Activated CD4-positive, CD25-positive, alpha-beta regulatory T cell treated with anti-CD3 and anti-CD28 coated beads, Interleukin-2, amount 50 U/mL, for 24 hours (primary cell): Measurements from ENCODE around the gene RAB3C.
"Not testable (repeated sequence)": the region's sequence is repeated elsewhere in the genome, so short reads cannot be mapped to it uniquely, and the experiment has no call there.

ENCODE experiments used
- ATAC-seq, 2 donors: fragments of 150-1000 bp; cut with Tn5 transposase; one replicate each; pipeline ENCODE4 v1.10.0; 2021; ENCODE audit warnings: mild to moderate bottlenecking in 1 of 2, moderate library complexity in 1 of 2

RAB3C gene

DNA sequence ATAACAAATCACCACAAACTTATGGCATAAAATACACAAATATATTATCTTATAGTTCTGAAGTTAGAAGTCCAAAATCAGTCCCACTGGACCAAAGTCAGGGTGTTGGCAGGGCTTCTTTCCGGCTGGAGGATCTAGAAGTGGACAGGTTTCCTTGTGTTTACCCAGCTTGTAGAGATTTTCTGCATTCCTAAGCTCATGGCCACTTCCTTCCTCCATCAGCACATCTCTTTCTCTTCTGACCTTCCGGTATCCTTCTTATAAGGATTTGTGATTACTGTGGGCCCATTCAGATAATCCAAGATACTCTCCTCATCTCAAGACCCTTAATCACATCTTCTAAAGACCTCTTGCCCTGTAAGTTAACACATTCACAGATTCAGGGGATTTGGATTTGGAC is 97.6 kb downstream of the RAB3C start:
- no peak for ATAC-seq

- no peak for ATAC-seq
These were observed 99.1 kb downstream of the RAB3C start for GRCh38 chr5:58681943-58682342.

DNA sequence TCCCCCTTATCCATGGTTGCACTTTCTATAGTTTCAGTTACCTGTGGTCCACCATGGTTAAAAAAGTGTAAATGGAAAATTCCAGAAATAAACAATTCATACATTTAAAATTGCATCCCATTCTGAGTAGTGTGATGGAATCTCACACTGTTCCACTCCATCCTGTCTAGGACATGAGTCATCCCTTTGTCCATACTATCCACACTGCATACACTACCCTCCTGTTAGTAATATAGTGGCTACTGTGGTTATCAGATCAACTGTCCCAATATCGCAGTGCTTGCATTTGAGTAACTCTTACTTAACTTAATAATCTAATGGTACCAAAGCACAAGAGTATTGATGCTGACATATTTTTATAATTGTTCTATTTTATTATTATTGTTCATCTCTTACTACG is 100.7 kb downstream of the RAB3C start:
- no peak for ATAC-seq

GRCh38 chr5:58687079-58687478 is 104.2 kb downstream of the RAB3C start:
- ATAC-seq: no peak

DNA sequence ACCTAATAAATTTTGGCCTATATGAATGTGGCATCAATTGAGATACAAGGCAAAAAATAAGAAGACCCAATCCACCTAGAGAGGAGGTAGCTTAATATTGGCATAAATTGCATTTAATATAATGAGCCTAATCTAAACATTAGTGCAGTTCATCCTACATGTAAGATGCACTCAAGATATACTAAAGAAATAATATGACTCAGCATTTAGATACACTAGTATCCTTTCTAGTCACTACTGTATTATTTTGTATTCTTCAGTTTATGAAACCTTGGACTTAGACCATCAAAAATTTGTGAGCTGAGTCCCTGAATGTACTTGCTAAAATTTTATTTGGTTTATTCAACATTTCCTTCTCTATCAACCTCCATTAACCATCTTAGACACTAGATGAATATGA is 104.7 kb downstream of the RAB3C start:
- no peak for ATAC-seq

DNA sequence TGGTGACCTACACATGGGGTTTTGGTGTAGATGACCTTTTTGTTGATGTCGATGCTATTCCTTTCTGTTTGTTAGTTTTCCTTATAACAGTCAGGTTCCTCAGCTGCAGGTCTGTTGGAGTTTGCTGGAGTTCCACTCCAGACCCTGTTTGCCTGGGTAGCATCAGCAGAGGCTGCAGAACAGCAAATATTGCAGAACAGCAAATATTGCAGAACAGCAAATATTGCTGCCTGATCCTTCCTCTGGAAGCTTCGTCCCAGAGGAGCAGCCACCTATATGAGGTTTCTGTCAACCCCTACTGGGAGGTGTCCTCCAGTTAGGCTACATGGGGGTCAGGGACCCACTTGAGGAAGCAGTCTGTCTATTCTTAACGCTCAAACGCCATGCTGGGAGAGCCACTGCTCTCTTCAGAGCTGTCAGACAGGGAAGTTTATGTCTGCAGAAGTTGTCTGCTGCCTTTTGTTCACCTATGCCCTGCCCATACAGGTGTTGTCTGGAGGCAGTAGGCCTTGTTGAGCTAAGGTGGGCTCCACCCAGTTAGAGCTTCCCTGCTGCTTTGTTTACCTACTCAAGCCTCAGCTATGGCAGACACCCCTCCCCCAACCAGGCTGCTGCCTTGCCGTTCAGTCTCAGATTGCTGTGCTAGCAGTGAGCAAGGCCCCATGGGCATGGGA is 116.3 kb downstream of the RAB3C start:
- not testable (repeated sequence) for ATAC-seq

- no peak for ATAC-seq
These were observed 116.9 kb downstream of the RAB3C start for GRCh38 chr5:58699762-58700118.

- ATAC-seq: no peak
These were observed 121.2 kb downstream of the RAB3C start for GRCh38 chr5:58703925-58704555.

DNA sequence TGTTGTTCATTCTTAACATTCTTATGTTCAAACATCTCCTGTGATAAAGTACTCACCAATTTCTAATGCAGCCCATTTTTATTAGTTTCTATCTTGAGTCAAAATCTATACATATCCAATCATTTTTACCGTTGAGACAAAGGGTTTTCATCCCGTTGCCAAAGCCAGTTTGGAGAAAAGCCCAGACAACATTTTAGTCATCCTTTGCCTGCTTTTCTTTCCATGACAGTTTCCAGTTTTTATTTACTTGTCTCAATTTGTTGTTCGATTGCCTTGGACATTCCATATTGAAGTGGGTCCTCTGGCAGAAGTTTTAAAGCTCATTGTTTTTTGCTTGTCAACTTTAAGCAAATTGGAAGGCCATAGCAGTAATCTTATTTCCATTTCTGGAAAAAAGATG is 123.9 kb downstream of the RAB3C start:
- ATAC-seq: no peak

GRCh38 chr5:58708456-58708855 is 125.6 kb downstream of the RAB3C start:
- ATAC-seq: no peak

- not testable (repeated sequence) for ATAC-seq
These were observed 127.5 kb downstream of the RAB3C start for GRCh38 chr5:58710425-58710824.

DNA sequence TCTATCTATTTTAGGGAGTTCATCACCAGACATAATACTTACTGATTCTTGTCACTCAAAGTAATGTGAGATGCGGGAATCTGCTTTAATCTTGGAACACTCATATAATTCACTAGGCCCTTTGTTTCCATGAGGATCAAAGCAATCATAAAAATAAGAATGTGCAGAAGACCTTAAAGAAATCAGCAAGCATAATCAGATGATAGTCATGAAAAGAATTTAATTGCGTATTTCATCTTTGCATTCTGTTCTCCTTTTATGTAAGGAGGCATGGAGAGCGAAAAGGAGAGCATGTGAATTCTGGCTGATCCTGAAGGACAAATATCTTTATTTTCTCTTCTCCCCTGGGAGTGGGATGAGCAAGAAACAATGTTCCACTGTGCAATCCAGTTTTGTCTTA is 128.0 kb downstream of the RAB3C start:
- no peak for ATAC-seq

GRCh38 chr5:58711965-58712364 is 129.1 kb downstream of the RAB3C start:
- ATAC-seq: no peak

- ATAC-seq: no peak
These were observed 131.2 kb downstream of the RAB3C start for GRCh38 chr5:58714046-58714445.

GRCh38 chr5:58715997-58716656 is 133.3 kb downstream of the RAB3C start:
- ATAC-seq: no peak

GRCh38 chr5:58716713-58717112 is 133.8 kb downstream of the RAB3C start:
- no peak for ATAC-seq

DNA sequence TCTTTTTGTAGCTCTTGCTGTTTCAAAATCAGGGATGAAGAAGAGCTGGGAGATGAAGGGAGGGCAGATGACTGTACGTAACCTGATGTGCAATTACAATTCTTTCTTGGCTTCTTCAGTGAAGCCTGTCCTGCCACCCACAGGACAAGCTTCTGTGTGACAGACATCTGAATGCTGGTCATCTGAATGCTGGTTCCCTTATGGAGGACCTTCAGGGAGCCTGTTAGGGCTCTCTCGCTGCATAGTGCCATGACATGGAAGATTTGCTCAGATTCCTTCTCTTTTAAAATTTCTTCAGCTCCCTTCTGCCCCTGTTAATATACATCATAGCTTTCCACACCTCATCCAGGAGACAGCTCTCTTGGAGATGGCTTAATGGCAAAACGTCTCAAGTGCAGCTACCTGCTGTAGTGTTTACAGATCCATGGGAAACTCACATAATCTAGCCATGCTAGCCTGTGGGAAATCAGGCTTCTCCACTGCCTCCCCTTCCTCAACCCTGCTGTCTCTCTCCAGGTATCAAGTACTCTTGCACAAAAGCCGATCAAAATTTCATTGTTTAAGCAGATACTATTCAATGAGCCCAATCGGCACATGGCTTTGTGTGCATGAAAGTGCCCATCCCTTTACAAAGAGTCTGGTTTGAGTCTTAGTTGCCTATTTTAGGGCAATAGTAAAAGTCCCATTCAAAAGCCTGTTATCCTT is 134.6 kb downstream of the RAB3C start:
- ATAC-seq: no peak

DNA sequence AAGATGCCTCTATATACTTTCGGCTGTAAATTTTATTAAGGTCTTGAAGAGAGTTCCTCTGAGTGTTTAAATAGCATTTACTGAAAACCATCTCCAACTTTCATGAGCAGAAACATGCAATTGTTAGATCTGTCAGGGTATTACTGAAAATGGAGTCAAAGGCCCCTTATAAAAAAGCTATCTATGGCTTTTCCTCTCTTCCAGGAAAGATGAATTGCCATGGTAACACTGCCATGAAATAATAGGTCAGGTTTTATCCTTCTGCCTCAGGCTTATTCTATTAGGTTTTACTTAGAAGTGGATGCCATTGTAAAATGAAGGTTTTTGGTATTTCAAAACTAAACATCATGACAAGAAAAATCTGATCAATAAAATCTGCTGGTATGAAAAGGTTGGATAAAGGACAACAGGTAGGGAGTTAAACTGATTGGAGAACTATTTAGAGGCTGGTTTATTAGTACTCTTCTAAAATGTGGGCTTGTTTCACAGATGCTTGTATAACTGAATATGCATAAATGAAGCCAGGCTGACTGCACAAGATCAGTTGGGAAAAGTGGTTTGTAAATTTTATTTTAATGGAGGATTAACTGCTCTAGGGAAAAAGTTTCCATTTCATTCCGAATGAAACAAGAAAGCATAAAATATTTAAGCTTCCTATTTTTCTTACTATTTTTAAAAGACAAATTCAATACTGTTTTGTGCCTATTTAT is 135.5 kb downstream of the RAB3C start:
- ATAC-seq: no peak

DNA sequence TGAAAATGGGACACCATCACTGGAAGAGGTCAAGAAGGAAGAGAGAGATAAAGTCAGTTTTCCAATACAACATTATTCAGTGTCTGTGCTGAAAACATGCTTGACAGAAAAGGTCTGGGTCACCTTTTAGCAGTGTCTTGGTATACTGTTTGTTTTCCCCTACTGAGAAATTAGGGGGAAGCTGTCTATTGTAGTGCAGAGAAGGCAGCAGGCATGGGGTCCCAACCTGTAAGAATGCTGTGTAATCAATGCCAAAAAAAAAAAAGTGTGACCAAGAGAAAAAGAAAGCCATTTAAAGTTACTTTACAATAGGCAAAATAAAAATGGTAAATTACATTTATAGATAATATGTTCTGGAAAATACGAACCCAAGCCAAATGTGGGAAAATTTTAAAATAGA is 139.3 kb downstream of the RAB3C start:
- ATAC-seq: no peak

DNA sequence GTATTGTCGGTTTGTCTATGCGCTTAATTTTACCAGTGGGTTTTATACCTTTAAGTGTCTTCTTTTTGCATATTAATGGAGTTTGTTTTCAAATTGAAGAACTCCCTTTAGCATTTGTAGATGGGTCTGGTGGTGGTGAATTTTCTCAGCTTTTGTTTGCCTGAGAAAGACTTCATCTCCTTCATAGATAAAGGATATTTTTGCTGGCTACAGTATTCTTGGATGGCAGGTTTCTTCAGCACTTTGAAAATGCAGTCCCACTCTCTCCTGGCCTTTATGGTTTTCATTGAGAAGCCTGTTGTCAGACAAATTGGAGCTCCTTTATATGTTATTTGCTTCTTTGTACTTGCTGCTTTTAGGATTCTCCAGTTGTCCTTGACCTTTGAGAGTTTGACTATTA is 142.1 kb downstream of the RAB3C start:
- no peak for ATAC-seq

GRCh38 chr5:58731641-58732040 is 148.8 kb downstream of the RAB3C start:
- ATAC-seq: no peak

DNA sequence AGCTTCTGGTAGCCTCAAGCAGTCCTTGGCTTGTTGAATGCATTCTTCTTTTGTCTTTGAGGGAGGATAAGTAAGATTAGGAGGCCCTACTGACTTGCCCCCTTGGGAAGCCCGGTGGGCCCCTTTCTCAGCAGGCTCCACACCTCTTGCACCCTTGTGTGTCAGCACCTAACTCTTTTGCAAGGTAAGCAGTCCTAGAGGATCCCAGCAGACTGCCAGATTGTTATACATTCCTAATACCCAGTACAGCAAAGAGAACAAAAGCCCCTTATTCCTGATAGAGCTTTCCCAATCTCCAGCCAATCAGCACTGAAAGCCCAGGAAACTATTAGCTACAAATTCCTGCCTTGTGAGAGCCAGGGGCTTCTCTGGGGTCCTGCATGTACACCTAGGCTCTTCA is 152.8 kb downstream of the RAB3C start:
- ATAC-seq: no peak

- ATAC-seq: no peak
These were observed 153.3 kb downstream of the RAB3C start for GRCh38 chr5:58736214-58736613.
